Activated gamma-delta T cell treated with Interleukin-2 at 50 U/mL for 16 hours (primary cell): ENCODE results near the gene PLAC8.
"Not testable (repeated sequence)": the region's sequence is repeated elsewhere in the genome, so short reads cannot be mapped to it uniquely, and the experiment has no call there.

Source experiments
- DNase-seq: peaks from one replicate; pipeline ENCODE4 v3.0.0-alpha.2; 2020

Gene PLAC8

DNA sequence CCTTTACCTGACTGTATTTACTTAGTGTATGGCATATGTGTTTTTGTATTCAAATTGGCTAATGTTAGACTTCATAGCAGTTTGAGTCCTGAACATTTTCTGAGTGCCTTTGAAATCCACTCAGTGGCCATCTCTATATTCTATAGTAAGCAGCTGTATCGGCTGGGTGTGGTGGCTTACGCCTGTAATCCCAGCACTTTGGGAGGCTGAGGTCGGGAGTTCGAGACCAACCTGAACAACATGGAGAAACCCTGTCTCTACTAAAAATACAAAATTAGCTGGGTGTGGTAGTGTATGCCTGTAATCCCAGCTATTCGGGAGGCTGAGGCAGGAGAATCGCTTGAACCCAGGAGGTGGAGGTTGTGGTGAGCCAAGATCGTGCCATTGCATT is 2.8 kb downstream of the PLAC8 start:
- DNase-seq: not testable (repeated sequence)

DNA sequence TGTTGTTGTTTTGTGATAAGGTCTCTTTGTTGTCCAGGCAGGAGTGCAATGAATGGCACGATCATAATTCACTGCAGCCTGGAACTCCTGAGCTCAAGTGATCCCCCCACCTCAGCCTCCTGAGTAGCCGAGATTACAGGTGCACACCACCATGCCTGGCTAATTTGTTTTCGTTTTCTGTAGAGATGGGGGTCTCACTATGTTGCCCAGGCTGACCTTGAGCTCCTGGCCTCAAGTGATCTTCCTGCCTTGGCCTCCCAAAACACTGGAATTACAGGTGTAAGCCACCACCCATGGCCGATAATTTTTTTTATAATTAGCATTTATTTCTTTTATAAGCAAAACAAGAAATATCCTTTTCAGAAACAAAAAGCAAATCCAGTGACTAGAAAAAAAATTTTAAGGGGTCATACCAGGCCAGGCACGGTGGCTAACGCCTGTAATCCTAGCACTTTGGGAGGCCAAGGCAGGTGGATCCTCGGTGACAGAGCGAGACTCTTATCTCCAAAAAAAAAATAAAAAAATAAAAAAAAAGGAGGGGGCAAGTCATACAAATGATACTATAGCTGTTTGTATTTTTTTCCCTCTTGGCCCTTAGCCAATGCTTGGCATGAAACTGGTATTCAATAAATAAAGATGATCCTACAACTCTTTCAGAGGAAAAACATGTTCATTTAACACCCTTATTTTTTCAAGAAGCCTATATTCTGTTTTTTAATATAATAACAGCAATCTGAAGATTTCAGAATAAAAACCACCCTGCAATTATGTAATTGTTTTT is 3.4 kb downstream of the PLAC8 start:
- DNase-seq: no peak

DNA sequence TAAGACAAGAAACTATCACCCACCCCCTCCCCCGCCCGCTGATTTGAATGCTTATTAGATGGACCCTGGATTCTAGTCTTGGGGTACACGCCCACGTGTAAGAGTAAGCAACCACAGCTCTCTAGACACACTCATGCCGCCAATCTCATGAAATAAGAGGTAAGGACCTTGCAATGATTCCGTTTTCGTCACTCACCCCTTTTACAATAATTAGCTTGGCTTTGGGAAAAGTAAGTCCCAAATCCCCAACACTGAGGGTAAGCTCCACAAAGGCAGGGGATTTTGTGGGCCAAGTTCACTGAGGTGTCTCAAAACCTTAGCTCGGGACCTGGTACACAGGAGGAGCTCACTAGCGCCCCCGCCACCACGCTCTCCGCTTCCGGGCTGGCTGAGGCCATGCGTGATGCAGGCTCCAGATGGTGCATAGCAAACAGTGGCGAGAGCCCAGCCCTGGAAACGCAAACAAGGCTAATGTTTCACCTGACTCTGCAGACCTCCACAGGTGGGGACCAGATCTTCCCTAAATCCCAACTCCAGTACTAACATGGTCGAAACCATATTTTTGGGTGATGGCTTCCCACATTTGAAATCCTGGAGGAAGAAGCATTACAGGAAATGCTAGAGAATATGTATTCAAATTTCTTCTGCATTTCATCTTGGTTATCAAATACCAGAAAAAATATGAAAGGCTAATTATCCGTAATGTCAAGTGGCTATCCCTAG is 4.1 kb downstream of the PLAC8 start:
- DNase-seq: peak; percentile 87

DNA sequence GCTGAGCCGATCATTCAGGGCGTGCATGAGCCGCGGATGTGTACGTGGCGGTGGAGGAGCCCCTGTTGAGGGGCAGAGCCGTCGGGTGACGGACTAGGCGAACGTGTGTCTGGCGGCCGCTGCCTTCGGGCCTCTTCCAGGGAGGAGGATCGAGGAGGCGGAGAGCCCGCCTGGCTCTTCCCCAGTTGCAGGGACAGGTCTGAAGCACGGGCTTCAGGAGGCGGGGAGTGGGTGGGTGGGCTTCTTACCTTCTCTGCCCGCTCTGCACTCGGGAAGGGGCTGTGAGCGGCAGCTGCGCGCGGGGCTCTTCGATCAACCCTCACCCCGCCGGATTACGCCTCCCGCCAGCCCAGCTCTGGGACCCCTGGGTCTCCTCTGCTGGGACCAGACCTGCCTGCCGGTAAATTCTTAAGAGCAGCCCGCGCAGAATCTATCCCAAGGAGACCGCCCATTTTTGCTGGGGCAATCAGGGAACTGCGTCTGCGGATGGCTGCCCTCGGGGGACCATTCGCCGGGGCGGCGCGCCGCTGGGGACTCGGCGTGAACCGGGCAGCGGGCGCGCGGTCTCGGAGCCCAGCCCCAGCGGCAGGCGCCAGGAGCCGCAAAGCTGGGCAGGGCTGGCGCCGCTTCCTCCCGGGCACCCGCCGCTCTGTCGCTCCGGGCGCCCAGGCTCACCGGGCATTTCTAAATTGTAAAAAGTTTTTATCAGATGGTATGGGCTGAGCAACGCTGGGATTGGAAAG is 4.9 kb downstream of the PLAC8 start:
- DNase-seq: peak; percentile 17

DNA sequence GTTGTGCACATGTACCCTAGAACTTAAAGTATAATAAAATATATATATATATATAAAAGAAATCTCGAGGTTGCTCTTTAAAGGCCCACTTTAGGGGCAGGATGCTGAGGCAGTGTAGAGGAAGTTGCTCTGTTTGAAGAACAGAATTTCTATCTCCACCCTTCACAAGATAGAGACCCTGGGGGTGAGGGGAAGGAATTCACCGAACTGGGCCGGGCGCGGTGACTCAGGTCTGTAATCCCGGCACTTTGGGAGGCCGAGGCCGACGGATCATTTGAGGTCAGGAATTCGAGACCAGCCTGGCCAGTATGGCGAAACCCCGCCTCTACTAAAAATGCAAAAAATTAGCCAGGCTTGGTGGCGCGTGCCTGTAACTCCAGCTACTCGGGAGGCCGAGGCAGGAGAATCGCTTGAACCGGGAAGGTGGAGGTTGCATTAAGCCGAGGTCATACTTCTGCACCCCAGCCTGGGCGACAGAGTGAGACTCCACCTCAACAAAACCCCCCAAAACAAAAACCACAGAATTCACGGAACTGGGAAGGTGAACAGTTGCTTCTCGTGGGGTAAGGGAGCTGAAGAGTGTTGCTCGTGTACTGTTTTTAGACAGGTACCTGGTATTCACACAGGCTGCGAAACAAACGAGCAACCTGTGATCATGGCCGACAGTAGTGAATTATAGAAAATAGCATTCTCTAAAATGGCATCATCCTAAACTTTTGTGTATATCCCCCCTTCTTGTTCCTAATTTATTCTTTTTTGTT is 6.2 kb downstream of the PLAC8 start:
- peak; percentile 28 for DNase-seq

DNA sequence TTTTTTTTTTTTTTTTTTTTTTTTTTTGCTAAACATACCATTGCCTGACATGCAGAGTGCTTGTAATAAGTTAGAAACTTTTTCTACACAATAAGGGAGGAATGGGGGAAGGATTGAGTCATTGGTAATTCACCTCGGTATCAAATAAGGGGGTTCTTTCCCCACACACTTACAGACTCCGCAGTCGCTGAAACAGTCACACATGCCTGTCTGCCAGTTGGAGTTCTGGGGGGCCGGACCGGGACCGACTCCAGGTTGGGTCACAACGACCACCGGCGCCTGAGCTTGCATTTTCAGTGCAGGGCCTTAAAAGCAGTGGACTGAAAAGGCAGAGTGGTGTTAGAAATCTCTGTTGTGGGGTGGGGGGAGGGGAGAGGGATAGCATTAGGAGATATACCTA is 6.9 kb downstream of the PLAC8 start:
- no peak for DNase-seq

DNA sequence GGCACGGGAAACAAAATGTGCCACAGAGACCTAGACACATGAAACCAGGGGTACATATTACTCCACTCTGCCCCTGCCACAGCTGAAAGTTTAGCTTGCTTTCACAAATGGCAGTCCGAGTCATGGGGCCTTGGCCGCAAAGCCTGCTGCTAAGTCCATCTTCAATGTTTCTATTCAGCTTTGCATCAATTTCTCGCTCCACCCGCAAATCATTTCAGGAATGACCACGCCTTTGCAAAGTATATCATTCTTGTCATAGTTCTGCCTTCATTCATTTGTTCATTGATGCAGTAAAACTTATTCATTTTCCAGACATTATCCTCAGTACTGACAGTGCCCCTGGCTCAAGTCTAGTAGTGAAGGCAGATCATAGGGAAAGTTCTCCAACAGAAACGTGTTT is 9.5 kb downstream of the PLAC8 start:
- no peak for DNase-seq

DNA sequence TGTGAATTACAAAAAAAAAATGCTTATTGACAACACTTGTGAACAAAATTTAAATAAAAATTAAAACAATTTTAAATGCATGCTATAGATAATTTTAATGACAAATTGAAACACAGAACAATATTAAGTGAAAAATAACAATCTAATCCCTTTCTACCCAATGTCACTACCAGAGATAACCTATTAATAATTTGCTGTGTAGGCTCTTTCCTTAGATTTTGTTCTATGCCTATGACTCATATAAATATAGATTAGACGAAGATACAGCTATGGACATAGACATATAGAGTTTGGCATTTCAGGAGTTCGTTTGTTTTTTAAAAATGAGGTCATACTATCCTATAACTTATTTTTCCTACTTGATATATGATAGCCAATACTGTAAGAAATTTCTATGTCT is 18.1 kb downstream of the PLAC8 start:
- DNase-seq: no peak

DNA sequence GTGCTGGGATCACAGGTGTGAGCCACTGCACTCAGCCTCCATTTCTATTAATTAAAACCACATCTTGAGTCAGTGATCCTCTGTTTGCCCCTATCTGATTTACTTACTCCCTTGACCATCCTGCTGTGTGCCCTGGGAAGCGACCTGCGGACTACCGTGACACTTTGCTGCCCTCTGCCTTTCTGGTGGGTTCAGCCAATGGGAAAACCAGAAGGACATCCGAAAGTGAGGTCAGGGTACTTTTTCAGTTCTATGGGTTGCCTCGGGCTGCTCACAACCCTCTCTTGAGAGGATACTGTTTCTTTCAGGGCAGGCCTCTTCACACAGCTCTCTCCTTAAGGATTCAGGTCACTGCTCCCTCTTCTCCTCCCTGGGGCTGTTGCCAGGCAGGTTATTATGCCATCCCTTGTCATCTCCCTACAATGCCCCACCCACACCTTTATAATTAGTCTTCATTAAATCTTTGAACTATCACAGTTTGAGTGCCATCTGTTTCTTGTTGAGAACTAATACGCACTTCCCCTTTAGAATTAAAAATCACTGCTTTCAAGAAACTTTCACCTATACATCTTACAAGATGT is 21.4 kb downstream of the PLAC8 start:
- no peak for DNase-seq

DNA sequence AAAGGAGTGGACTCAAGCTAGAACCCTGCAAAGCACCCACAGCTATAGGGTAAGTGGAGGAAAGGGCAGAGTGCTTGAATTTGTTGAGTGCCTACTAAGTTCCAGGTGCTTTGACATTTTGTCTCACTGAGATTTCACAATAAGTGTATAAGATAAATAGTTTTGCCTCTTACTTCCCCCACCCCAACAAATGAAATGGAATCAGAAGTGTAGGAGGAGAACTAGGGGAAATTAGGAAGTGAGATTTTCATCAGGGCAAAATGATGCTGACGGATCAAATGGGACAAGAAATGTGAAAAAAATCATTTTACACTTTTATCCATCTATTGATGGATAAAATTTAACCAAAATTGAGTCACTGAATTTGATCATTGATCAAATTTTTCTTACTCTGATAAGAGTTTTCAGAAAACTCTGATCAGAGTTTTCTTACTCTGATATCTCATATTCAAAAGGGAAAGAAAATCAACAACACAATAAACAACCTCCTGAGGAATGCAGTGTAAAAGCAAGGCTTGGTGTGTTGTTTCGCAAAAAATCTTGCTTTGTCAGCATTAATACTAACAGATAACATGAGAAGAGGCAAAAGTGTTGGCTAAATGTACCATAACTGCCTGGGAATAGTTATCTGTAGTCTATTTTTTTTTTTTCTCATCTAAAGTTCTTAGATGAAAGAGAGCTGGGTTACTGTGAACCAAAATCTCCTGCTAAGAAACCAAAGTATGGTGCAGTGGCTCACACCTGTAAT is 24.9 kb downstream of the PLAC8 start:
- no peak for DNase-seq

DNA sequence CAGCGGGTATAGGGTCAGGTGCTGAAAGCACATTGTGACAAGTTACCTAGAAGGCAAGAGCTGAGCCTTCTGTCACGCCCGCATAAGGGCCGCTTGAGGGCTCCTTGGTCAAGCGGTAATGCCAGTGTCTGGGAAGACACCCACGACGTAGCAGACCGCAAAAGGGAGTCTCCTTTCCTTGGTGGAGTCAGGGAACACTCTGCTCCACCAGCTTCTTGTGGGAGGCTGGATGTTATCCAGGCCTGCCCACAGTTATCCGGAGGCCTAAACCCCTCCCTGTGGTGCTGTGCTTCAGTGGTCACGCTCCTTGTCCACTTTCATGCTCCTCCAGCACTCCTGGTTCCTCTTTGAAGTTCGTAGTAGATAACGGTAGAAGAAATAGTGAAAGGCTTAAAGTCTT is 29.6 kb downstream of the PLAC8 start:
- not testable (repeated sequence) for DNase-seq

DNA sequence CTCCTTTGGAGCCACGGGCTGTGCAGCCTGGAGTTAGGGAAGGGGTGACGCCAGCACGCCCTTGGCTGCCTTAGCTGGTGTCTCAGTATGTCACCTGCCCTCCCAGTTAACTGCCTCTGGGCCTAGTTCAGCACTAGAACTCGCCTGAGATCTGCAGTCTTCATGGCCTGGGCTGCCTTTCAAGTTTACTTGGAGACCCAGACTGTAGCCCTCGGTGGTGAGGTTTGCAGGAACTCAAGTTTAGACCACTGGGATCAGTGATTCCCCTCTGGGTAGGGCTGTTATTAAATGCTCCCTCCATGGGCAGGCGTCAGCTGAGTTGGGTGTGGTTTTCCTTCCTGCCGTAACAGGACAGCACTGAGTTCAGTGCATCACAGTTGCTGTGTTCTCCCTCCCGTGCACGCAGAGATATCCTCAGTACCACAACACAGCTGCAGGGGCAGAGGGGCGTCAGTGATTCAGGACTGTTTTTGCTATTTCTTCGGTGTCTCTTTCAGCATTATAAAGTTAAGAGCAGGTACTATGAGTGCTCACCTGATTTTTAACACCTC is 30.5 kb downstream of the PLAC8 start:
- peak; percentile 34 for DNase-seq

DNA sequence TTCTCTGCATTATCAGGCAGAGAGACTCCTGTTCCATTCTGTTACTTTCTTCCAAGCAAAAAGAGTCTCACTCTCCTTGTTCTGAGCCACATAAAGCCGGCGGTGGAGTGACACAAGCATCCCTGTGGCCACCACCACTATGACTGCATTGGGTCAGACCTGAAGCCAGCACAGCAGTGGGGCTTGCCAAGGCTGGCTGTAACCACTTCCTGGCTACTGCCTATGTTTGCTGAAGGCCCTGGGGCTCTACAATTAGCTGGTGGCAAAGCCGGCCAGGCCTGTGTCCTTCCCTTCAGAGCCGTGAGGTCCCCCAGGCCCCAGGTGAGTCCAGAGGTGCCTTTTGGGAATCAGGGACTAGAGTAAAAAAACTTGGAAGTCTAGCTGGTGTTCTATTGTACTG is 31.8 kb downstream of the PLAC8 start:
- DNase-seq: no peak

DNA sequence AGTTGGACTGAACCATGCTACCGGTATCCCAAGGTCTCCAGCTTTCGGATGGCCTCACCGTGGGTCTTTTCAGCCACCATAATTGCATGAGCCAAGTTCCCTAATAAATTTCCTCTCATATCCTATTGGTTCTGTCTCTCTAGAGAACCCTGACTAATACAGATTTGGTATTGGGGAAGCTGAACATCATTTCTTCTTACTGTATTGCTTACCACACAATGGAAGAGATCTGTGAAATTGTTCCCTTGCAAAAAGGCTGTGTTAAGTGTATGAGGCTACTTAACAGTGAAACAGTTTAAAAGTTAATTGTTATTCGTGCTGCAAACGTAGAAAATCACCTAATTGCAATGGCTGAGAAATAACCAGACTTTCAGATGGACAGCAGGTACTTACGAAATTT is 34.0 kb downstream of the PLAC8 start:
- no peak for DNase-seq

DNA sequence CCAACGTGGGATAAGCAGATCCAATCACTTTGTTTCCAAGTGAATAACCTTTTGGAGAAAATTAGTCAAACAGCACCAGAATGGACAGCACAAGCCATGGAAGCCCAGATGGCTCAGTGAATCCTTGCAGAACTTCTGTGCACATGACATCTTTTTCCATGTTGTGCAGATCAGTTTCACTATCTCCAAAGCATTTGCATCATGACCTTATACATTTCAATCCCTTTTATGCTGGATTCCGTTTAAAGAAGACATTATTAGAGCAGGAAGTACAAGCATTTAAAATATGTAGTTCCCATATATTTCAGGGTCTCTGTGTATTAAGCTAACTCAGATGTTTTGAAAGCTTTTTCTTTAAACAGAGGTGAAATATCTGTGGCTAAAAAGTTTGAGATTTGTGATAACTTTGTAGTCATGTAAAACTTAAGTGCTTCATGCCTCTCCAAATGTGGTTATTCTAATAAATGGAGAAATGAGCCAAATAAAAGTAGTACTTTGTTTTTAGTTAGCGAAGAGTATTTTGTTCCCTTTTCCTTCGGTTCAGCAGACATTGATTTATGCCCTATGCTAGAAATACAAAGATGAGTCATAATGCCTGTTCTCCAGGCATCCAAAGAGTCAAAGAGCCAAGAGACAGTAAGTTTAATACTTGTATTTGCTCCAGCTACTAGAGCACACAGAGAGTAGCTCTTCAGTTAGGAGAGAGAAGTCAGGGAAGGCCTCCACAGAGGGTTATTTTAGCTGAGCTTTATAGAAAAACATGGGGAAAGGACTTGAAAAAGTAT is 39.0 kb downstream of the PLAC8 start:
- no peak for DNase-seq

DNA sequence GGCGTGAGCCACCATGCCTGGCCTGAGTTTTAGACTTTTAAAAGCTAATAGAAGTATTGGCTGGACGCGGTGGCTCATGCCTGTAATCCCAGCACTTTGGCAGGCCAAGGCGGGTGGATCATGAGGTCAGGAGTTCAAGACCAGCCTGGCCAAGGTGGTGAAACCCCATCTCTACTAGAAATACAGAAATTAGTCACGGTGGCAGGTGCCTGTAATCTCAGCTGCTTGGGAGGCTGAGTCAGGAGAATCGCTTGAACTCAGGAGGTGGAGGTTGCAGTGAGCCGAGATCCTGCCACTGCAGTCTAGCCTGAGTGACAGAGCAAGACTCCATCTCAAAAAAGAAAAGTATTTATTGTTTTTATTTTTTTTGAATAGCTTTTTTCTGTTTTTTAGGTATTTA is 39.7 kb downstream of the PLAC8 start:
- DNase-seq: not testable (repeated sequence)

DNA sequence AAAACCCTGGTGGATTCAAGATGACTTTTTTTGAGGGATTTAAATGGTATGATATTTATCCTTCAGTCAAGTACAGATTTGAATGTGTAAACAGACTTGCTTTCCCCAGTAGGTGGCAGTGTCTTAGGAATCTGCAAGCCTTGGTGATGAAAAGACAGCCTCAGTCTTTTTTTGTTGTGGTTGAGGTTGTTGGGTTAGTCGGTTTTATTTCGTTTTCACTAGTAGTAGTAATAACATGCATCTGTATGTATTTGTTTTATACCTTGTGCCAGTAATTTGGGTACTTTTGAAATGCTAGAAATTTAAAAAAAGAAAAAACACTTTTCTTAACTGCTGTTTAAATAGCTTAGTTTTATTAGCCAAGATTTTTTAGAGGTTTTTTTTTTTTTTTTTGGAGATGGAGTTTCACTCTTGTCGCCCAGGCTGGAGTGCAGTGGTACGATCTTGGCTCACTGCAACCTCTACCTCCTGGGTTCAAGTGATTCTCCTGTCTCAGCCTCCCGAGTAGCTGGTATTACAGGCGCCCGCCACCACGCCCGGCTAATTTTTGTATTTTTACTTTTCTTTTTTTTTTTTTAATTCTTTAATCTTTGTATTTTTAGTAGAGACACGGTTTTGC is 40.3 kb downstream of the PLAC8 start:
- peak; percentile 58 for DNase-seq

DNA sequence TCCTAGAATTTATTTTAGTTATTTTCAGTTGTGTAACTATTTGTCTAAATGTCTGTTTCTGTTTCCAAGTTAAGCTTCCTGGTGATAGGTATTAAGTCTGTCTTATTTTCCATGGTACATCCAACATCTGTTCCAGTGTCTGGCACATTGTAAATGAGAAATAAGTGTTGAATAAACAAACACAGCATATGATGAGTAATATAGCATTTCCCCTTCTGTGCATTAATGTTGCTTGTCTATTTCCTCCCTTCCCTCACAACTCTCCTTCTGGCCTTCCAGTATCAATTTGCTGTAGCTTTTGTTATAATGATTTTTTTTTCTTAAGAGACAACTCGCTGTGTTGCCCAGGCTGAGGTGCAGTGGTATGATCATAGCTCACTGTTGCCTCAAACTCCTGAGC is 43.4 kb downstream of the PLAC8 start:
- DNase-seq: no peak

DNA sequence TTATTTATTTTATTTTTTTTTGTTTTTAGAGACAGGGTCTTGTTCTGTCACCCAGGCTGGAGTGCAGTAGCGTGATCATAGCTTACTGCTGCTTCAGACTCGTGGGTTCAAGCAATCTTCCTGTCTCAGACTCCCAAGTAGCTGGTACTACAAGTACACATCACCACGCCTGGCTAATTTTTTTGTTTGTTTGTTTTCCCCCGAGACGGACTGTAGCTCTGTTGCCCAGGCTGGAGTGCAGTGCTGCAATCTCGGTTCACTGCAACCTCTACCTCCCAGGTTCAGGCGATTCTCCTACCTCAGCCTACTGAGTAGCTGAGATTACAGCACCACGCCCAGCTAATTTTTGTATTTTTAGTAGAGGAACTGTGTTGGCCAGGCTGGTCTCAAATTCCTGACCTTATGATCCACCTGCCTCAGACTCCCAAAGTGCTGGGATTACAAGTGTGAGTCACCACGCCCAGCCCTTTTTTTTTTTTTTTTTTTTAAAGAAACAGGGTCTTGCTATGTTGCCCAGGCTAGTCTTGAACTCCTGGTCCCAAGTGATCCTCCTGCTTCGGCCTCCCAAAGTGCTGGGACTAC is 47.4 kb downstream of the PLAC8 start:
- no peak for DNase-seq

DNA sequence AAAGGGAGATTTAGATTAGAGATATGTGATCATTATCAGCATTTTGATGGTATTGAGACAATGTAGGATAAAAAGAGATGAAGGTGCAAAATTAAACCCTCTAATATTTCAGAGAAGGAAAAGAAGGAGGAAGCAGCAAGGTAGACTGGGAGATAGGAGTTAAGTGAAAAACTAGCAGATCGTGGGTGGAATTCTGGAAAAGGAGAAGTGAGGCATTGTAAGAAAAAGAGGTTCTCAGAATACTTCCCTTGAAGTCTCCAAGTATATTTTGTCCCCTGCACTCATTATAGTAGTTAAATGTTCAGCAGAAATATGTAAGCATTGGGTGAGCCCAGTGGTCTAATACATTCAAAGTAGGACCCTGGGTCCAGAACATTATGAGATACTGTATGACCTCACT is 49.3 kb downstream of the PLAC8 start:
- no peak for DNase-seq
